GM18951 (cell line): ENCODE results near the gene RELN.

Experiments used
- POLR2A ChIP-seq: IDR thresholded peaks from 4 replicates; pipeline ENCODE4 v1.6.1; 2011; ENCODE audit warnings: mild to moderate bottlenecking; ENCODE audit not compliant: insufficient read length, insufficient read depth; ENCODE audit errors: extremely low read depth
- in situ Hi-C: fragments of 300-500 bp; cut with MboI; formaldehyde crosslinking; loops from one replicate; pipeline ENCODE4 v1.12.0; 2022; ENCODE audit warnings: low sequenced_read_pairs, mixed read lengths, inconsistent platforms; ENCODE audit not compliant: unreplicated experiment

Gene RELN

DNA sequence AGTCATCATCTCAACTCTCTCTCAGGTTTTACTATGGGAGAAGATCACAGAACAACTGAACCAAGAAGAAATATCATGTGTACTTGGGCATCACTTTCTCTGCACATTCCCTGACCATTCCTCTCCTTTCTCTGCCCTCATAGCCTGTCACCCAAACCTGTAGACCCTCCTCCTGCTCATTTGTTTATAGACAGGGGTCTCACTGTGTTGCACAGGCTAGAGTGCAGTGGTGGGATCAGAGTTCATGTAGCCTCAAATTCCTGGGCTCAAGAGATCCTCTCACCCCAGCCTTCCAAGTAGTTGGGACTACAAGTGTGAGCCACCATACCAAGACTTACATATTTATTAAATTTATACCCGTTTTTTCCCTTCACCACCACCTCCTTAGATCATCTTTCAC lies 282.7 kb downstream of the RELN start:
- in situ Hi-C loops, result no loop called here
- no peak for TF ChIP-seq POLR2A

DNA sequence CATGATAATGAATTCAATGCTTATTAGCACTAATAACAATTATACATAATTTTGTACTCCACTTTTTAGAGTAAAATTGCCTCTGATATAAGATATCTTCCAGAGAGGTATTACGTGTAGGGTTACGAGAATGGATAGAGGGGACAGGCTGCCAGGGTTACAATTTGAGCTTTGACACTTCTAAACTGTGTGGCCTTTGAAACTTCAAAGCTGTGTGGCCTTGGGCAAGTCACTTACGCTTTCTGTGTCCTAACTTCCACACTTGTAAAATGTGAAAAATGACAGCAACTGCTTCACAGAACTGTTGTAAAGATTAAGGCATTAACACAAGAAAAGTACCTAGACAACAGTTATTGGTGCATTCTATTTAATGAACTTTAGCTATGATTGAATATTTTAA lies 283.9 kb downstream of the RELN start:
- in situ Hi-C loops, result no loop called here
- TF ChIP-seq POLR2A, result no peak

DNA sequence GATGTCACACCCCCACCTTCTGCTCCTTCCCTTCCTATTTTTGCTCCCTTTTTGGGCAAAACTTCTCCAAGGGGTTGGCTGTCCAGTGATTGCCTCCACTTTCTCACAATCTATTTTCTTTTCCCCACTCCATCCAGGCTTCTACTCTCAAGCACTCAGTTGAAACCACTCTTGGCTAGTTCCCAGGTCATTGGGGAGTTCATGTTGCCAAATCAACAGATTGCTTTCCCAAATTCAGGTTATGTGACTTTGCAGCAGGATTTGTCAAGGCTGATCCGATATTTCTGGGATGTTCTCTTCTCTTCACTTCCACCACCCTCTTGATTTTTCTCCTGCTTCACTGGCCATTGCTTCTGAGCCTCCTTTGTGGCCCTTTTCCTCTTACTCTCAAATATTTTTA lies 284.8 kb downstream of the RELN start:
- in situ Hi-C loops, result no loop called here
- TF ChIP-seq POLR2A, result no peak

DNA sequence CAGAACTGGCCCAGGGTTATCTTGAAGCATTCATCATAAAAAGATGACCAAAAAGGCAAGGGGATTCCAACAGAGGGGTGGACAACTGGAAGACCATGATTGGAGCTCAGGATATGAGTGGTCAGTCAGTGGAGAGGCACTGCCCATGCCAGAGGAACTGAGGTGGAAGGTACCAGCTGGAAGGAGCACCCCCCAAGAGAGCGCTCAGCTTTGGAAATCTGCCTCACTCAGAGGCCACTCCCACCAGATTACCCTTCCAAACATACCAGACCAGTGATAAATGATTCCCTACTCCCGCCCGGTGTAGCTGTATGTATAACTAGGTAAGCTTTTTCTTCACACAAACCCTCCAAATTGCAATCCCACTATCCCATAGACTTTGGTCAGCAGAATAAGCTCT lies 286.5 kb downstream of the RELN start:
- in situ Hi-C loops, result no loop called here
- no peak for TF ChIP-seq POLR2A

DNA sequence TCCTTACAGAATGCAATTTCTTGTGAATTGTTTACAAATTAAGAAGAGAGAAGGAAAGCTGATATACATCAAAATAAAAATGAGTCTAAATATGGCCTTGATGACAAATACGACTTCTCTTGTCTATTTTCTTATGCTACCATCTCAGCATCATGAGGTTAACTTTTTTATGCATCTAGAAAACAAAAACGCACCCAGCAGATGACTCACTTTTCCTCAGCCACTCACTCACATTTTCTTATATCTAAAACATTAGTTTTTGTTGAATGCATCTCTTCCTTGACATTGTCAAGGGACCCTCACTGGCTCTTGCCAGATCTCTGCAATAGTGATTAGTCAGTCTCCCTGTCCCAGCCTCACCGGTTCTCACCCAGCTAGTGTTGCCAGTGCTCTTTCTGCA lies 287.0 kb downstream of the RELN start:
- in situ Hi-C loops, result no loop called here

DNA sequence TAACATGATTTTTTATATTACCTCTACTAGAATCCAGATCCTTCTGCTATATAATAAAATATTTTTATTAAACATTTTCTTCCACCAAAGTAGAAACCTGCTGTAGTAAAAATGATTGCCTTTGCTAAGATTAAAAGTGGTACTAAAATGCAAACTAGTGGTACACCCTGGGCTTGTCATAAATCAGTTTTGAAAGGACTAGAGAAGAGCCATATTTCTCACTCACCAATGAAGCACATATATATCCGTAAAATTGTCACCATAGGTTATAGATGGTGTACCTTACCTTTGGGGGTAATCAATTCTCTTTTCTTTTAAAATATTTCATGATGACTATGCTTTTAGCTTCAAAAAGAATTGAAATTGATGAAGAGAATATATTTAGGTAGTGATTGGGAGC lies 290.4 kb downstream of the RELN start:
- in situ Hi-C loops, result no loop called here
- TF ChIP-seq POLR2A, result no peak

More for the DNA sequence above, 287.0 kb downstream of the RELN start:
- TF ChIP-seq POLR2A, result no peak

DNA sequence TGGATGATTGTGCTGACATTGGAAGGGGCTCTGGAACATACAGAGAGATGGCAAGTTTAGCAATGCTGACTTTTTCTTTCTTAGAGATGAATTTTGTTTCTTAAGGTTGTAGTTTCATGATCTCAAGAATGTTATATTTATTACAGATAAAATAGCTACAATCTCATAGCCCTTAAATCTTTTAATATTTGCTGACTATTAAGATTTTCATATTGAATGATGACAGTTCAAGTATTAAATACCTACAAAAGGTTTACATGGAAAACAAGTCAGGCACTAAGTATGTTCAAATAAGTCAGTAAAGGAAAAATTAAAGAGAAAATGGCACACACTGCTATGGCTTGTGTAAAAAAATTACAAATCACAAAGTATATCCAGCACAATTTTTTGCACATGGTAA lies 291.4 kb downstream of the RELN start:
- in situ Hi-C loops, result no loop called here
- TF ChIP-seq POLR2A, result no peak

DNA sequence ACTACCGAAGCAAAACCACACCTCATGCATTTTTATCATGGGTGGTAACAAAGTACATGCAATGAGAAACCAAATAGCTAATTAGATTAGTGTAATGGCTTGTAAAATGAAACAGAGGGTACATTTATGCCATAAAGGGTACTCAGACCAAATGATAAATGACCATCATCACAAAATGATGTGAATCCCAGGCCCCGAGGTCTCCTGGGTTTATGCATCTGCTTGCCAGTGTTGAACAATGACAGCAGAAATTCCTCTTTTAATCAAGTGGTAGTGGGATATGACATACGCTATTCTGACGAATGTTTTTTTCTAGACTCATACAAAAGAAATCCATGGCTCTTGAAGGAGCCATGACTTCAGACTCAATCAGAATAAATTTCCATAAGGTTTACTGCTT lies 293.9 kb downstream of the RELN start:
- TF ChIP-seq POLR2A, result no peak
- in situ Hi-C loops, result no loop called here

DNA sequence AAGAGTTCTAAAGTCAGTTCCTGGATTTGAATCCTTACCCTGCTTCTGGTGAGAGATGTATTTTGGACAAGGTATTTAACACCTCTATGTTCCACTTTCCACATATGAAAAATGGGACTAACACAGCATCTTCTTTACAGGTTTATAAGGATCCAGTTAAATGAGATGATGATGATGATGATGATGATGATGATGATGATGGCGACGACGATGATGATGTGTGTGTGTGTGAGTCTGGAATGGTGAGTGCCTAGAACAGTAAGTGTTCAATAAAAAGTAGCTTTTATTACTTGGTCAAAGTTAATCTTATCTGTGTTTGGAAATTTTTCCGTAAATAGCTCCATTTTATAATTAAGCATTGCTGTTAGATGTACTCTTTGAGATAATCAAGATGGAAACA lies 295.2 kb downstream of the RELN start:
- in situ Hi-C loops, result no loop called here
- no peak for TF ChIP-seq POLR2A

DNA sequence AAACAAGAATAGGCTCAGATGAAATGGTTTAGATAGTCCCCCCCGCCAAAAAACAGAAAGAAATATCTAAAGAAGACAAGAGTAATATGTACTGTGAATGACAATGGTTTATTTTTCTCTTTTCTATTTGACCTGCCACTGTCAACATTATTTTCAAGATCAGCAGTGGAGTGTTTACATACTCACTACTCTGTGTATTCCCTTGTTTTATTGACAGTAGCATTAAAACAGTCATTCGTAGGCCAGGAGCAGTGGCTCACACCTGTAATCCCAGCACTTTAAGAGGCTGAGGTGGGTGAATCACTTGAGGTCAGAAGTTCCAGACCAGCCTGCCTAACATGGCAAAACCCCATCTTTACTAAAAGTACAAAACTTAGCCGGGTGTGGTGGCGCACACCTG lies 298.2 kb downstream of the RELN start:
- no peak for TF ChIP-seq POLR2A
- in situ Hi-C loops, result no loop called here

DNA sequence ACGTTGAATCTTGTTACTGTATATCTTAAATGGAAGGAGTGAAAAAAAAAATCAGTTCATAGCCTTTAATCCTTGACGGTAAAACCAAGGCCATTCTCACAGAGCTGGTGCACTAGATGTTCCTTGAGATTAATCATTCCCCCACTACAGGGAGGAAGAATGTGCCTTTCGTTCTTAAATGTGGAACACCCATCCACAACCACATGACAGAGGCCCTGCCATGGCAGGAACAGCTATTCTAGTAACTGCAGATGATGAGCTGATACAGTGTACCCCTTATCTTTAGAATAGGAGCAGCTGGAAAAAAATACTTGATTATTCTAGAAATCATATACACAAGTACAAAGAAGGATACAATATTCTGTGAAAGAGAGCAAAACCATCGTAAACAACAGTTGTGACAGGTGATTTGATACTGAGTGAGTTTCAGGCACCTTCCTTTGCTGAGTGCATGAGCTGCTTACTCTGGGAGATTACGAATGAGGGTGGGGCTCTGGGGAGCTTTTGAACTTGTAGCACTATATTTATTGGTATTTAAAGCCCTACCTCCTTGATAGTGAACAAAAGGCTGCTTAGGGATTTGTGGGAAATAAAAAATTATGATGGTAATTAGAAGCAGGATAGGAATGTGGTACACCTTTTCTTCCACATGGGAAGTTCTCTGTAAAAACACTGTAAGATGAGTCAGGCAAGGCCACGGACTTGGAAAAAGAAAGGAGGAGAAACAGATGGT lies 299.1 kb downstream of the RELN start:
- TF ChIP-seq POLR2A, result no peak
- in situ Hi-C loops, result no loop called here

DNA sequence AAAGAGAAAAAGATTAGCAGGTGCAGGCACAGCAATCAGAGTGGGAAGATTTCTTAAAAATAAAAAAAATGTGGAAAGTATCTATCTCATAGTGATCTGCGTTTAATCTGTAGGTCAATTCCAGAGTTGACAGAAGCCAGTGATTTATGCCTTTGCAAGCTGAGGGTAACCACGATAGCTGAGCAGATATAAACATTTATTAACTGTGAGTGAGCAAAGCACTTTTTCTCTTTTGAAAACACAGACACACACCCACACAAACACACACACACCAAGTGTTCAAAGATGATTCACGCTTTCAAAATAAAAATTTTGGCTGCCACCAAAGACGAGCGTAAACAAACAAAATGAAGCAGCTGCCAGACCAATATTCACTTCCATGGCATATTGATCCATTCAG lies 300.2 kb downstream of the RELN start:
- TF ChIP-seq POLR2A, result no peak
- in situ Hi-C loops, result no loop called here

DNA sequence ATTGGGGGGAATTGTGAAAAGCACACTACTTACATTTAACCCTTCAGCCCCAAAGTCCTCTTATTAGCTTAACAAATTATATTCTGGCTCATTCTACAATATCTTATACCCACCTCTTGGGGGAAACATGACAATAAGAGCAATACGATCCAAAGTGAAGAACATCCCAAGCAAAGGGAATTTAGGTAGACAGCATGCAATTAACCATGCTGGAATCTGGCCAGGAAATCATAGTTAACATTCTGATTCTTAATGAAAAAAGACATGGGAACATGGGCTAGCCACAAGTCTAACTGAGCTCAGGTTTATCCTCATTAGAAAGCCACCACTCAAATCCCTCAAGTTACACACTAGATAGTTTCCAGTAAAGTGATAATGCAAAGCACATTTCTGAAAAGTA lies 301.5 kb downstream of the RELN start:
- in situ Hi-C loops, result no loop called here
- TF ChIP-seq POLR2A, result no peak

DNA sequence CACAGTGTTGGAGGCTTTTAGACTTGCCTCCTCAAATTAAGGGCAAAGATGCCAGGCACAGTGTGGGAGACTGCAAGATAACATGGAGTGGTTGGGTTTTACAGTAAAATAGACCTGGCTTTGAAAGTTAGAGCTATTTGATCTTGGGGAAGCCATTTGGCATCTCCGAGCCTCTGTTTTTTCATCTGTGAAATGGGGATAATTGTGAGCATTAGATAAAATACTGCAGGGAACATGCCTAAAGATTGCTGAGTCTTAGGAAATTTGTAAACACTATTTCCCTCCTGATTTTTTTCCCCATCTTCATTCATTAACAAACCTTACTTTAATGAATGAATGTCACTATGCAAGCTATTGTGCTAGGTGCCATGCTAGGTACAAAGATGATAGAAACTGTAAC lies 302.2 kb downstream of the RELN start:
- TF ChIP-seq POLR2A, result no peak
- in situ Hi-C loops, result no loop called here

DNA sequence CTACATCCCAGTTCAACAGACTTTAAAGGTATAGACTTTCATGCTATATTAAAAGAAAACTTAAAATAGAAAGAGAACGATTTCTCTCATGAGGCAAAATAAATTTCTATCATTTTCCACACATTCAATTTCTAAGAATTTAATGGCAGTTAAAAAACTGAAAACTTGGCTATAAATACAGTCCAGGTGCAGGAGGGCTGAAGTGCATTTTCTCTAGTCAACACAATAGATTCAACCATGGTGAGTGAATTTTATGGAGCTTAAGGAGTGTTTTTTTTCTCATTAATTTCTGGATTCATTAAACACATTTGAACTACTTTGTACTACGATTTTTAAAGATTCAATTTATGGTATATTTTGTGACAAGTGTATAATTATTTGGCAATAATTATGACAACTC lies 302.7 kb downstream of the RELN start:
- in situ Hi-C loops, result no loop called here
- no peak for TF ChIP-seq POLR2A
